Measurements from ENCODE around the gene LIMD2. TPM values are rescaled to one million over a fixed set of nuclear protein-coding genes. Genes with fewer than 3 reads are reported as not detected.

The LIMD2 gene
- total and polyA plus RNA-seq, 8 donors: 19.1 to 44.9 (median 32.8) TPM

DNA sequence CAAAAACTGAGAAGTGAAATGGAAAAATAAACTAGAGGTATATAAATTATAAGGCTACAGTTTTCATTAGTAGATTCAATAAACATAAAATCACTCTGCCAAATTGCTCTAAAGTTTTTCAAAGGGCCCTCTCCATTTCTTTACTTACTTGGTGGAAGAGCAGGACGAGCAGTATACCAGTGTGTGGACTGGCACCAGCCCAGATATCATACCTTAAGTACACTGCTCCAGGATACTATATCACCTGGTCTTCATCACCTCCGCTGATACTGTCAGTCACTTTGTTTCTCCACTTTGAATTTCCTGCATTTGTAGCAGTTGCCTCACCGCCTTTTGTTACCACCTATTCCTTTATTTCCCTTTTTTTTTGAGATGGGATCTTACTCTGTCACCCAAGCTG lies 40.1 kb downstream of the LIMD2 start:
- Histone ChIP-seq H3K27ac (peak overlapping the region in 1 of 2 donors; percentile 18), H3K9me3 (no peaks in the 10 kb centered on the region), H3K4me3 (no peak overlapping the region), H3K27me3 (no peaks in the 10 kb centered on the region), H3K36me3 (peaks cover 0 to 72% of the 10 kb centered on the region in 2 donors), H3K4me1 (peaks cover 0 to 23% of the 10 kb centered on the region in 2 donors)
- DNase-seq (no peak), ATAC-seq (no peak)
- intact Hi-C loops (cut with DNase I): no loop called here
- TF ChIP-seq, protein P1, sequence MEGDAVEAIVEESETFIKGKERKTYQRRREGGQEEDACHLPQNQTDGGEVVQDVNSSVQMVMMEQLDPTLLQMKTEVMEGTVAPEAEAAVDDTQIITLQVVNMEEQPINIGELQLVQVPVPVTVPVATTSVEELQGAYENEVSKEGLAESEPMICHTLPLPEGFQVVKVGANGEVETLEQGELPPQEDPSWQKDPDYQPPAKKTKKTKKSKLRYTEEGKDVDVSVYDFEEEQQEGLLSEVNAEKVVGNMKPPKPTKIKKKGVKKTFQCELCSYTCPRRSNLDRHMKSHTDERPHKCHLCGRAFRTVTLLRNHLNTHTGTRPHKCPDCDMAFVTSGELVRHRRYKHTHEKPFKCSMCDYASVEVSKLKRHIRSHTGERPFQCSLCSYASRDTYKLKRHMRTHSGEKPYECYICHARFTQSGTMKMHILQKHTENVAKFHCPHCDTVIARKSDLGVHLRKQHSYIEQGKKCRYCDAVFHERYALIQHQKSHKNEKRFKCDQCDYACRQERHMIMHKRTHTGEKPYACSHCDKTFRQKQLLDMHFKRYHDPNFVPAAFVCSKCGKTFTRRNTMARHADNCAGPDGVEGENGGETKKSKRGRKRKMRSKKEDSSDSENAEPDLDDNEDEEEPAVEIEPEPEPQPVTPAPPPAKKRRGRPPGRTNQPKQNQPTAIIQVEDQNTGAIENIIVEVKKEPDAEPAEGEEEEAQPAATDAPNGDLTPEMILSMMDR (IDR thresholded peaks at IDR 0.05): no peak

DNA sequence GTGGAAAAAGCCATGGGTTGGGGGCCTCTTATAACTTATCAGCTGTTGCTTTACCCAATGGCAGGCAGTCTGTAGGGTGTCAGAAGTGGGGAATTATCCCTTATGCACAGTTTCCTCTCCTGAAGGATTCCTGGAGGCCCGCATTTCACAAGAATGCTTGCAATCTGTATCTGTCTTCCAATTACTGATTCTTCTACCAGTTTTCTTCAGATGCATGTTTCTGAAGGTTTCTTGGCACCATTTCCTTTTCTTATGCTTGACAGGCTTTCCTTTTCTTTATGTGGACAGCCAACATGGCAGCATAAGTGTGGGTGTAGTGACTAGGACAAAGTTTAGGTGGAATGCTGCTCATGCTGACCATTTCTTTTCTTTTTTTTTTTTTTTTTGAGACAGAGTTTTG lies 41.6 kb downstream of the LIMD2 start:
- ATAC-seq: no peak
- TF ChIP-seq, protein P1 (IDR thresholded peaks at IDR 0.05): no peak
- intact Hi-C loops (cut with DNase I): no loop called here
- no peaks in the 10 kb centered on the region for H3K27me3 ChIP-seq
- H3K4me1 ChIP-seq: peaks cover 0 to 23% of the 10 kb centered on the region in 2 donors
- no peak overlapping the region for H3K4me3 ChIP-seq
- no peak overlapping the region for H3K27ac ChIP-seq
- peaks cover 0 to 78% of the 10 kb centered on the region in 2 donors for H3K36me3 ChIP-seq
- no peaks in the 10 kb centered on the region for H3K9me3 ChIP-seq
- no peak for DNase-seq

DNA sequence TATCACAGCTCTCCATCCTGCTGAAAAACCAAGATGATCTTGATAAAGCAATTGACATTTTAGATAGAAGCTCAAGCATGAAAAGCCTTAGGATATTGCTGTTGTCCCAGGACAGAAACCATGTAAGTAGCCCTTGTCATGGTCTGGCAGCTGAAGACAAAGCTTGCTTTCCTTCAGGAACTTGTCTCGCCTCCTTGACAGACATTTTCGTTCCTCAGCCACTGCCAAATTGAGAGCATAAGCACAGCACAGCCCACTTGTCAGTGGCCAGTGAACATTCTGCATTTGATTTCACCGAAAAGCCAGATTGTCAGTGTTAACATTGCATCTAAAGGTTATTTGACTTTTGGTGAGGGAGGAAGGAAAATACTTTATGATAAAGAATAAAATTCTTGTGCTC lies 42.1 kb downstream of the LIMD2 start:
- Histone ChIP-seq H3K36me3 (peaks cover 0 to 78% of the 10 kb centered on the region in 2 donors), H3K4me1 (peaks cover 0 to 26% of the 10 kb centered on the region in 2 donors), H3K27me3 (no peaks in the 10 kb centered on the region), H3K27ac (no peak overlapping the region), H3K9me3 (no peaks in the 10 kb centered on the region), H3K4me3 (no peak overlapping the region)
- intact Hi-C loops (cut with DNase I): no loop called here
- no peak for DNase-seq
- TF ChIP-seq, protein P1 (IDR thresholded peaks at IDR 0.05): no peak
- ATAC-seq: no peak

DNA sequence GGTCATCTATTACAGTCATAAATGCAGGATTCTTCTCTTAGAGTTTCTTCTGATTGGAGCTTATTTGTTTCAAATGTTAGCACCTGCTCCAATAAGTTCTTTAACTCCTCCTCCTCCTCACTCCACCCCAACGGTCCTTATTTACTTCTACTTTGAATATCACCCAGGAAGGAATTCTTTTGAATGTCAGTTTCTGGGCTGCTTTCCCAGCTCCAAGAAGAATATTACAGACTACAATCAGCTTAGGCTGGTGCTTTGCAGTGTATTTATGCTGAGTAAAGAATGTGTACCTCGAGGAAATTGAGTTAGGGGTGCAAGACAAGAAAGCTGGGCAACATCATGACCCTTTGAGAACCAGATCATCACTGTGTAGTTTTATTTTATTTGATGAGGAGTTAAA lies 46.9 kb downstream of the LIMD2 start:
- H3K27ac ChIP-seq: no peak overlapping the region
- TF ChIP-seq, protein P1 (IDR thresholded peaks at IDR 0.05): no peak
- H3K4me3 ChIP-seq: no peak overlapping the region
- H3K36me3 ChIP-seq: peaks cover 0 to 48% of the 10 kb centered on the region in 2 donors
- ATAC-seq: peak; percentile 32
- intact Hi-C loops (cut with DNase I): no loop called here
- H3K4me1 ChIP-seq: peaks cover 0 to 62% of the 10 kb centered on the region in 2 donors
- H3K9me3 ChIP-seq: no peaks in the 10 kb centered on the region
- no peaks in the 10 kb centered on the region for H3K27me3 ChIP-seq
- DNase-seq: peak in 1 of 4 donors; percentile 51

DNA sequence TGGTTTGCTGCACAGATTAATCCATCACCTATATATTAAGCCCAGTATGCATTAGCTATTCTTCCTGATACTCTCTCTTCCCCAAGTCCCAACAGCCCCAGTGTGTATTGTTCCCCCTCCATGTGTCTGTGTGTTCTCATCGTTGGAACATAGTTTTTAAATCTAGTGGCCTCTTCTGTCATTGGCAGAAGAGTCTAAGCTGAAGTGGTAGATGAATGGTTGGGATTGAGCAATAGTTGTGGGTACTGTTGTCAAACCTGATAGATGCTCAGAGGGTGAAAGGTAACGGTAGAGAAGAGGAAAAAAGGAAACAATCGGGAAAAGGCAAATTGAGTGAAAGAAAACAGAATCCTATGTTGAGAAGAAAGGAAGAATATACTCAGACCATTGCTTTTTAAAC lies 47.8 kb downstream of the LIMD2 start:
- no peak for DNase-seq
- no peak overlapping the region for H3K27ac ChIP-seq
- H3K36me3 ChIP-seq: peaks cover 0 to 43% of the 10 kb centered on the region in 2 donors
- peaks cover 0 to 71% of the 10 kb centered on the region in 2 donors for H3K4me1 ChIP-seq
- TF ChIP-seq, protein P1 (IDR thresholded peaks at IDR 0.05): no peak
- ATAC-seq: no peak
- no peak overlapping the region for H3K4me3 ChIP-seq
- H3K27me3 ChIP-seq: no peaks in the 10 kb centered on the region
- no peaks in the 10 kb centered on the region for H3K9me3 ChIP-seq
- intact Hi-C loops (cut with DNase I): no loop called here

All from left lung (tissue), 10 donors.